NT2/D1 (cell line): ENCODE results near the gene SMCHD1.
"Not testable (repeated sequence)": the region's sequence is repeated elsewhere in the genome, so short reads cannot be mapped to it uniquely, and the experiment has no call there.

Experiments
- SUZ12 ChIP-seq: IDR thresholded peaks from 2 replicates; pipeline ENCODE4 v1.6.1; 2011; ENCODE audit not compliant: insufficient read length, insufficient read depth; ENCODE audit errors: extremely low read depth
- YY1 ChIP-seq: IDR thresholded peaks from 2 replicates; pipeline ENCODE4 v1.6.1; 2011; ENCODE audit not compliant: insufficient read length, insufficient read depth

DNA sequence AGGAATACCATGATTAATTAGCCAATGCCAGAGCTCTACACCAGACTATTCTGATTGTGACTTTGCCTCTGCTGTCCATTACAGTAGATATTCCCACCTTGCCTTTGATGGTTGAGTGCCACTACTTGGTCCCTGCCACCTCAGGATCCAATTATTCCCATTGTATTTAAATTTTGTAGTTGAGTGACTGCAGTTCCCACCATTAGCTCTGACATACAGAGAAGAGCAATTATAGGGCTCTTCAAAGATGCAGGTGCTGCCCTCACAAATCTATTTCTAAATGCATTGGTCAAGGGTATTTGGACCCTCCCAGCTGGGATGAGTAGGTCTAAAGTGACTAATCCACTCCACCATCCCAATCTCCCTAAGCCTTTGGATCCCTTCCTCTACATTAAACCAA, 181.8 kb downstream of the SMCHD1 start:
- not testable (repeated sequence) for TF ChIP-seq SUZ12, YY1
